ENCODE results near the gene RNF114. TPM values are rescaled to one million over a fixed set of nuclear protein-coding genes. Genes with fewer than 3 reads are reported as not detected.

RNF114 gene
- total RNA-seq, 6 experiments from 2014 or later: 38.6 to 113 (median 44.9) TPM

- Histone ChIP-seq H3K36me3 (no peaks in the 10 kb centered on the region), H3K27ac (no peak overlapping the region), H3K9me3 (no peaks in the 10 kb centered on the region), H3K4me3 (peak overlapping the region; percentile 1 to 47 (median 46)), H3K27me3 (no peaks in the 10 kb centered on the region), H3K4me1 (peaks cover 0 to 18% (median 3%) of the 10 kb centered on the region in 4 donors)
- ATAC-seq (no peak), DNase-seq (no peak)
- 60% methylated on average over 2 of the region's 13 CpGs for WGBS (ENCODE audit: insufficient coverage, low coverage, low lambda C conversion rate, missing lambda C conversion rate)
- intact Hi-C loops (cut with DNase I): no loop called here
- TF ChIP-seq CTCF (IDR thresholded peaks at IDR 0.05): no peak
- TF ChIP-seq POLR2A (IDR thresholded peaks at IDR 0.05): no peak
These were observed 49.4 kb downstream of the RNF114 start for GRCh38 chr20:49985617-49986016.

- no peaks in the 10 kb centered on the region for H3K27me3 ChIP-seq
- H3K36me3 ChIP-seq: no peaks in the 10 kb centered on the region
- TF ChIP-seq POLR2A (IDR thresholded peaks at IDR 0.05) (no peak), CTCF (IDR thresholded peaks at IDR 0.05) (no peak)
- no peaks in the 10 kb centered on the region for H3K9me3 ChIP-seq
- 80% methylated on average over 2 of the region's 4 CpGs for WGBS (ENCODE audit: insufficient coverage, low coverage, low lambda C conversion rate, missing lambda C conversion rate)
- ATAC-seq (no peak), DNase-seq (no peak)
- peaks cover 0 to 18% (median 3%) of the 10 kb centered on the region in 4 donors for H3K4me1 ChIP-seq
- intact Hi-C loops (cut with DNase I): no loop called here
- peak overlapping the region in 2 of 3 donors; percentile 46 to 47 for H3K4me3 ChIP-seq
- no peak overlapping the region for H3K27ac ChIP-seq
These were observed 49.9 kb downstream of the RNF114 start for GRCh38 chr20:49986049-49986448.

- TF ChIP-seq POLR2A (IDR thresholded peaks at IDR 0.05) (no peak), CTCF (IDR thresholded peaks at IDR 0.05) (no peak)
- peaks cover 0 to 15% (median 2%) of the 10 kb centered on the region in 4 donors for H3K4me1 ChIP-seq
- no peaks in the 10 kb centered on the region for H3K9me3 ChIP-seq
- WGBS (ENCODE audit: insufficient coverage, low coverage, low lambda C conversion rate, missing lambda C conversion rate): 73% methylated on average over 8 of the region's 15 CpGs
- intact Hi-C loops (cut with DNase I): no loop called here
- no peaks in the 10 kb centered on the region for H3K36me3 ChIP-seq
- ATAC-seq: no peak
- no peak for DNase-seq
- H3K4me3 ChIP-seq: no peak overlapping the region
- no peaks in the 10 kb centered on the region for H3K27me3 ChIP-seq
- peak overlapping the region in 1 of 3 donors; percentile 16 for H3K27ac ChIP-seq
These were observed 51.0 kb downstream of the RNF114 start for GRCh38 chr20:49987015-49987867.

- Histone ChIP-seq H3K27me3 (no peaks in the 10 kb centered on the region), H3K36me3 (no peaks in the 10 kb centered on the region), H3K4me1 (peaks cover 0 to 7% (median 0%) of the 10 kb centered on the region in 4 donors), H3K9me3 (no peaks in the 10 kb centered on the region), H3K4me3 (no peak overlapping the region), H3K27ac (peak overlapping the region in 1 of 3 donors; percentile 16)
- TF ChIP-seq CTCF (IDR thresholded peaks at IDR 0.05) (no peak), POLR2A (IDR thresholded peaks at IDR 0.05) (no peak)
- DNase-seq (no peak), ATAC-seq (no peak)
- WGBS (ENCODE audit: insufficient coverage, low coverage, low lambda C conversion rate, missing lambda C conversion rate): 67% methylated on average over 12 of the region's 18 CpGs
- intact Hi-C loops (cut with DNase I): no loop called here
These were observed 51.9 kb downstream of the RNF114 start for GRCh38 chr20:49987868-49988690.
